ENCODE measurements around the gene TRMT10B.

TRMT10B gene

DNA sequence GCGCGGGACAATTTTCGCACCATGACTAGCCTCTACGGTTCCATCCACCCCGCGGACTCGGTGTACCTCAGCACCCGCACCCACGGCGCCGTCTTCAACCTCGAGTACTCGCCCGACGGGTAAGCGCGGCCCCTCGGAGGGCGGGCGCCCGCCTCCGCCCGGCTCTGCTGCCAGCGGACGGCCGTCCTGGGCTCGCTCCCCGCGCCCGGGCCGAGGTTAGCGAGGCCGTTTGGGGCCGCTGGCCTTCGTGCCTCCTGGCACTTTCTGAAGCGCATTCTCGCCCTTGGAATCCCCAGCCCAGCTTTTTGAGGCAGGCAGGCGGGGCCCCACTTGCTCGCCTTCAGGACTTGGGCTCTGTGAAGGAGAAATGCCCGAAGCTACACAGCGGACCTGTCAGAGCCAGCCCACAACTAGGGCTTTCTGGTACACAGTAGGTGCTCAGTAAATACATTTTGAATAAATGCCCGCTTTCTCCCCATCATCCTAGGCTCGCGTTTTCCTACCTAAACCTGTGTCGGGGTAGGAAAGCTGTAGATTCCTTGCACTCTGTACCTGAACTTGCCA lies 47.8 kb downstream of the TRMT10B start:
- Histone ChIP-seq H3K4me3 (ENCODE audit: low read depth, low read length) (peak overlapping the region; percentile 55), H3K4me1 (ENCODE audit: control insufficient read depth, insufficient read depth, low read length) (no peaks in the 10 kb centered on the region), H3K27ac (ENCODE audit: extremely low read depth, low read depth, low read length) (peak overlapping the region; percentile 76), H3K9me3 (ENCODE audit: control insufficient read depth, insufficient read depth, low read depth, low read length) (no peaks in the 10 kb centered on the region), H3K36me3 (ENCODE audit: control insufficient read depth in 2 of 2, insufficient read depth in 1 of 2, low read length in 2 of 2) (peaks cover 0 to 4% of the 10 kb centered on the region in 2 experiments; a peak in 1 of 3 replicates)
- ChIA-PET CTCF (no interaction called here), POLR2A (interaction anchor here (0.9 to 3.6 kb wide), 8 partner anchors 11 to 819 kb away, joined by 3 to 44 read pairs (median 4); partner anchors contain the start of genes ANKRD18A, EXOSC3 and POLR1E)
- TF ChIP-seq ZNF302 (tag by site-specific recombination; IDR thresholded peaks at IDR 0.05; ENCODE audit: low read depth) (no peak), ZNF830 (tag by site-specific recombination; IDR thresholded peaks at IDR 0.05; ENCODE audit: low read depth) (no peak), ZNF664 (tag by site-specific recombination; IDR thresholded peaks at IDR 0.05) (peak; percentile 29; the same call in 1 of the 2 replicates), ZNF639 (tag by site-specific recombination; IDR thresholded peaks at IDR 0.05) (no peak), PRDM10 (tag by site-specific recombination; IDR thresholded peaks at IDR 0.05) (no peak), ZNF501 (tag by site-specific recombination; IDR thresholded peaks at IDR 0.05) (no peak), ZNF571 (tag by site-specific recombination; IDR thresholded peaks at IDR 0.05) (no peak), ZNF837 (tag by site-specific recombination; IDR thresholded peaks at IDR 0.05) (no peak), PBX3 (CRISPR knock-in tag; IDR thresholded peaks at IDR 0.05) (no peak), ZNF426 (tag by site-specific recombination; IDR thresholded peaks at IDR 0.05) (no peak), ZNF19 (tag by site-specific recombination; IDR thresholded peaks at IDR 0.05; ENCODE audit: low read depth) (no peak), ZNF214 (tag by site-specific recombination; IDR thresholded peaks at IDR 0.05; ENCODE audit: borderline replicate concordance) (no peak), ZNF274 (IDR thresholded peaks at IDR 0.05; ENCODE audit: low read length) (no peak), ZNF274 (tag by site-specific recombination; IDR thresholded peaks at IDR 0.05; ENCODE audit: borderline replicate concordance) (no peak), IKZF3 (tag by site-specific recombination; IDR thresholded peaks at IDR 0.05) (no peak), HOXA7 (CRISPR knock-in tag; IDR thresholded peaks at IDR 0.05; ENCODE audit: borderline replicate concordance) (no peak), ZNF148 (tag by site-specific recombination; IDR thresholded peaks at IDR 0.05; ENCODE audit: borderline replicate concordance) (no peak), ZNF133 (tag by site-specific recombination; IDR thresholded peaks at IDR 0.05) (no peak), GLI2 (tag by site-specific recombination; IDR thresholded peaks at IDR 0.05; ENCODE audit: borderline replicate concordance, low read depth) (no peak), ZNF645 (tag by site-specific recombination; IDR thresholded peaks at IDR 0.05) (no peak), ZSCAN23 (tag by site-specific recombination; IDR thresholded peaks at IDR 0.05) (no peak), ZSCAN30 (tag by site-specific recombination; IDR thresholded peaks at IDR 0.05) (peak; percentile 29; the same call in 1 of the 2 replicates), REPIN1 (tag by site-specific recombination; IDR thresholded peaks at IDR 0.05; ENCODE audit: low read depth) (no peak), ZNF157 (tag by site-specific recombination; IDR thresholded peaks at IDR 0.05) (no peak)
- TF ChIP-seq, protein P1, sequence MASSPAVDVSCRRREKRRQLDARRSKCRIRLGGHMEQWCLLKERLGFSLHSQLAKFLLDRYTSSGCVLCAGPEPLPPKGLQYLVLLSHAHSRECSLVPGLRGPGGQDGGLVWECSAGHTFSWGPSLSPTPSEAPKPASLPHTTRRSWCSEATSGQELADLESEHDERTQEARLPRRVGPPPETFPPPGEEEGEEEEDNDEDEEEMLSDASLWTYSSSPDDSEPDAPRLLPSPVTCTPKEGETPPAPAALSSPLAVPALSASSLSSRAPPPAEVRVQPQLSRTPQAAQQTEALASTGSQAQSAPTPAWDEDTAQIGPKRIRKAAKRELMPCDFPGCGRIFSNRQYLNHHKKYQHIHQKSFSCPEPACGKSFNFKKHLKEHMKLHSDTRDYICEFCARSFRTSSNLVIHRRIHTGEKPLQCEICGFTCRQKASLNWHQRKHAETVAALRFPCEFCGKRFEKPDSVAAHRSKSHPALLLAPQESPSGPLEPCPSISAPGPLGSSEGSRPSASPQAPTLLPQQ (tag by site-specific recombination; IDR thresholded peaks at IDR 0.05), result no peak
